ENCODE measurements around the gene LCE1B.

LCE1B gene, protein sequence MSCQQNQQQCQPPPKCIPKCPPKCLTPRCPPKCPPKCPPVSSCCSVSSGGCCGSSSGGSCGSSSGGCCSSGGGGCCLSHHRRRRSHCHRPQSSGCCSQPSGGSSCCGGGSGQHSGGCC

DNA sequence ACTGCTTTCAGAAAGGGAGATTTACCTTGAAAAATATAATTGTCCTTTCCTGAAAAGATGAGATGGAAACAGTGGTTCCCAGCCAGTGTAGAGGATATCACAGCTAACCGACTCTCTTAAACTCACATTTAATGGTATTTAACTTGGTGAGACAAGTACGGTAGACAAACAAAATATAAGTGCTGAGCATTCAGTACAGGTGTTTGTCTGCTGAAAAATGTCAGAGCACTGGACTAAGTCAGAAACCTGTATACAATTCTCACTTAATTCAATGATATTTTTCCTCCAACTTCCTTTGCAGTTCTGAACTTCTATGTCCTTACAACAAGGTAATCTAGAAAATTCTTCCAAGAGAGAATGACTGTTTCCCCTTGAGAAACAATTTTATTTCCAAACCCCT is at the start of gene LCE1B:
Gene LCE1B (plus strand): TSS at position 301 of the 400 bp plus-strand sequence. CDS start 476 bp downstream, outside the sequence.
- Histone ChIP-seq H3K4me1 (no peaks in the 10 kb centered on the region), H3K27me3 (no peaks in the 10 kb centered on the region), H3K36me3 (no peaks in the 10 kb centered on the region), H3K4me3 (no peak within 1 kb of the TSS), H3K9ac (no peak within 1 kb of the TSS), H3K4me2 (no peak within 1 kb of the TSS), H4K20me1 (no peaks in the 10 kb centered on the region), H3K9me3 (replicated peaks in 1 of 11) (peaks cover 0 to 6% (median 0%) of the 10 kb centered on the region in 11 experiments; a peak in 1 of 22 replicates), H3K27ac (no peak within 1 kb of the TSS)
- no peak for TF ChIP-seq Cebpa-rat (IDR thresholded peaks at IDR 0.05)

DNA sequence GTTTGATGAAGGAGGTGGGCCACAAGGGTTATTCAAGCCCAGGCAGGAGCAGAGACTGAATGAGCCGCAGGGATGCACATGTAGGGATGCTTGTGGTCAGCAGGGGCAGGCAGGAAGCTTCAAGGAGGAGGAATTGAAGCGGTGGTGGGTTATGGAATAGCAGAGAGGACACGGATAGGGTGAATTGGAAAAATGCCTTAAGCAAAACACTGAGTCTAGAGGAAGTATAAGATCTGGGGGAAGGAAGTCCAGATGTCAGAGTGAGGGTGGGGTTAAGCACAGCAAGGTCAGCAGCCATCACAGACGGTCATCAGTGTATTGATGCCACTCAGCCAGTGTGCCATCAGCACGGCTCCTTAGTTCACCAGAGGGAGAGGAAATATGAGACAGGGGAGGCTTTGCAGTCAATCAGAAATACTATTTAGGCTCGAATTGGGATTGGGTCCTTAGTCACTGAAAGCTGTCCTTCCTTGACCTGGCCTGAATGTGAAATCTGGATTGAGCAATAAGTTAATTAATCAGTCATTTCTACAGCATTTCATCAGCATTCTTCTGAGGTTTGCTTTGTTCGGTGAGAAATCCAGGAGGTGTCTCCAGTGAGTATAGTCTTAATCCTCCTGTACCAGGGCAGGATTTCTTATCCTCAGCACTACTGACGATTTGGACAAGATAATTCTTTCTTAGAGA is 42.8 kb upstream of the LCE1B start:
- Histone ChIP-seq H3K9ac (no peak overlapping the region), H3K27ac (no peak overlapping the region), H4K20me1 (no peaks in the 10 kb centered on the region), H3K9me3 (replicated peaks in 1 of 11) (peaks cover 0 to 17% (median 5%) of the 10 kb centered on the region in 11 experiments; a peak in 10 of 22 replicates), H3K36me3 (no peaks in the 10 kb centered on the region), H3K4me3 (no peak overlapping the region), H3K4me2 (peak overlapping the region in 1 of 11 experiments; percentile 41; a peak in 1 of 22 replicates), H3K27me3 (no peaks in the 10 kb centered on the region), H3K4me1 (peaks cover 0 to 8% (median 0%) of the 10 kb centered on the region in 10 experiments; a peak in 2 of 20 replicates)
- TF ChIP-seq Cebpa-rat (IDR thresholded peaks at IDR 0.05): no peak

DNA sequence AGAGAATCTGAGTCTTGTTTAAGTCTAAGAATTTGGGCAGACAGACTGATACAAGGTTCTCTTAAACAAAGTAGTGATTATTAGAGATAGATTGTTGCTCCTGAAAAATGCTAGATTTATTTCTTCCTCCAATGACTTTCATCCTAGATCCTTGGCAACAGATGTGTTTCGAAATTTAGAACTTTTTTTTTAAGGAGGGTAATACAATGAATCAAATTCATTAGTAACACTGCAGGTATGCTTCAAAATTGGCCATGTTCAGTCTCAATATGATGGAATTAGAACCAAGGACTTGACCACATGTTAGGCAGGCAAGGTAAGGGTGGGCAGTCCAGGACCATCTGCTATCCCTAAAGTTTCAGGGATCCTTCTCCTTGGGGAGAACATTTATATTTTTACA is 41.4 kb upstream of the LCE1B start:
- Histone ChIP-seq H3K9me3 (replicated peaks in 1 of 11) (peaks cover 0 to 17% (median 5%) of the 10 kb centered on the region in 11 experiments; a peak in 10 of 22 replicates), H3K4me1 (peaks cover 0 to 8% (median 0%) of the 10 kb centered on the region in 10 experiments; a peak in 2 of 20 replicates), H4K20me1 (no peaks in the 10 kb centered on the region), H3K4me3 (no peak overlapping the region), H3K9ac (no peak overlapping the region), H3K36me3 (no peaks in the 10 kb centered on the region), H3K27ac (no peak overlapping the region), H3K27me3 (no peaks in the 10 kb centered on the region), H3K4me2 (no peak overlapping the region)
- TF ChIP-seq Cebpa-rat (IDR thresholded peaks at IDR 0.05): no peak

DNA sequence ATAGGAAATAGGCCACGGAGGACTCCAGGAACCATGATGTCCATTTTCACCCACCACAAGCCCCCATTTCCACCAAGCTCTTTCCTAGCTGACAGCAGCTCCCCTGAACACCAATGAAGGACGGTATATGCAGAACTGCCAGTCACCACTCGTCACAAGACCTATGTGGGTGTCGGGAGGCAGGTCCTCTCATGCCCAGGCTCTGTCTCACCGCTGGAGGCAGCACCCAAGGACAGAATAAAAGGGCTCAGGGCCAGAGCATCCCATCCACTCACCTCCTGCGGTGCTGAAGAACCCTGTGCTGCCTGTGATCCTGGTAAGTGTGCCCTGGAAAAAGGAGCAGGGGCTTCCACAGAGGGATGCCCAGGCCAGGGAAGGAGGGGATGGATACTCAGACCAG is 36.9 kb upstream of the LCE1B start, which contains the start of gene LCE1F:
Gene LCE1F (plus strand): TSS at position 266 of the 400 bp plus-strand sequence. CDS start 1,232 bp downstream, outside the sequence.
- peaks cover 0 to 17% (median 5%) of the 10 kb centered on the region in 11 experiments; a peak in 10 of 22 replicates for H3K9me3 ChIP-seq (replicated peaks in 1 of 11)
- no peak within 1 kb of the TSS for H3K9ac ChIP-seq
- no peaks in the 10 kb centered on the region for H4K20me1 ChIP-seq
- H3K4me1 ChIP-seq: no peaks in the 10 kb centered on the region
- H3K27me3 ChIP-seq: no peaks in the 10 kb centered on the region
- no peak within 1 kb of the TSS for H3K4me2 ChIP-seq
- H3K4me3 ChIP-seq: no peak within 1 kb of the TSS
- H3K27ac ChIP-seq: no peak within 1 kb of the TSS
- no peaks in the 10 kb centered on the region for H3K36me3 ChIP-seq
- TF ChIP-seq Cebpa-rat (IDR thresholded peaks at IDR 0.05): no peak

DNA sequence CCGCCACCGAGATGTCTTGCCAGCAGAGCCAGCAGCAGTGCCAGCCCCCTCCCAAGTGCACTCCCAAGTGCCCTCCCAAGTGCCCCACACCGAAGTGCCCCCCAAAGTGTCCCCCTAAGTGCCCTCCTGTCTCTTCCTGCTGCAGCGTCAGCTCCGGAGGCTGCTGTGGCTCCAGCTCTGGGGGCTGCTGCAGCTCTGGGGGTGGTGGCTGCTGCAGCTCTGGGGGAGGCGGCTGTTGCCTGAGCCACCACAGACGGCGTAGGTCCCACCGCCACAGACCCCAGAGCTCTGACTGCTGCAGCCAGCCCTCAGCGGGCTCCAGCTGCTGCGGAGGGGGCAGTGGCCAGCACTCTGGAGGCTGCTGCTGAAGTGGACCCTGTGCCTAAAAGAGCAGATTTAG is 35.4 kb upstream of the LCE1B start:
- Histone ChIP-seq H3K9ac (no peak overlapping the region), H3K27me3 (no peaks in the 10 kb centered on the region), H3K4me1 (no peaks in the 10 kb centered on the region), H3K4me2 (no peak overlapping the region), H4K20me1 (no peaks in the 10 kb centered on the region), H3K4me3 (no peak overlapping the region), H3K27ac (no peak overlapping the region), H3K36me3 (no peaks in the 10 kb centered on the region), H3K9me3 (replicated peaks in 1 of 11) (peaks cover 0 to 6% (median 3%) of the 10 kb centered on the region in 11 experiments; a peak in 10 of 22 replicates)
- TF ChIP-seq Cebpa-rat (IDR thresholded peaks at IDR 0.05): no peak

DNA sequence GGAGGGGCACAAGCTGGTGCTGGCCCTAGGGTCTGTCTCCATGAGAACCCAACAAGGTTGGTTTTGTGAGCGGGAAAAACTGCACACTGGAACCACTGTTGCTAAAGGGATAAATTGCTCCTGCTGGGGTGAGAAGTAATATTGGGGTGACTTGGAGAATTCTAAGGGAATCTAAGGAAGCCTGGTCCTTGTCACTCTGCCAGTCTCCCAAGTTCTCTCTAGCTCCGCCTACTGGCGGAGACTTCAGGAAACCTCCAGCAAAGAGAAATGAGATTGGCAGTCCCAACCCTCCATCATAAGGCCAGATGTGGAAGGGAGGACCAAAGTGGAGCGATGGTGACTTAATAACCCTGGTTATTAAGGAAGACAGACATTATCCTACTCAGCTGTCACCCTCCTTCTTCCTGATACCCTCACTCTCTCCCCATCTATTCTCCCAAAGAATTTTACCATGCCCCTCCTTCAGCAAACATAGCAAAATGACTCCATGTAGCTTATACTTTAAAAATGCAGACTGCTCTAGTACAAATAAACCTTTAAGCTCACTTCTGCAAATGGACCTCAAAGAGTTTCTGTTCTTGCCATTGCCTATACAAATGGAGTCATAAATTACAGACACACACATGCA is 34.1 kb upstream of the LCE1B start:
- Histone ChIP-seq H3K4me1 (no peaks in the 10 kb centered on the region), H4K20me1 (no peaks in the 10 kb centered on the region), H3K36me3 (no peaks in the 10 kb centered on the region), H3K4me3 (no peak overlapping the region), H3K4me2 (no peak overlapping the region), H3K27ac (no peak overlapping the region), H3K9me3 (replicated peaks in 1 of 11) (no peaks in the 10 kb centered on the region; a peak in 1 of 22 replicates), H3K27me3 (no peaks in the 10 kb centered on the region), H3K9ac (no peak overlapping the region)
- TF ChIP-seq Cebpa-rat (IDR thresholded peaks at IDR 0.05): no peak

DNA sequence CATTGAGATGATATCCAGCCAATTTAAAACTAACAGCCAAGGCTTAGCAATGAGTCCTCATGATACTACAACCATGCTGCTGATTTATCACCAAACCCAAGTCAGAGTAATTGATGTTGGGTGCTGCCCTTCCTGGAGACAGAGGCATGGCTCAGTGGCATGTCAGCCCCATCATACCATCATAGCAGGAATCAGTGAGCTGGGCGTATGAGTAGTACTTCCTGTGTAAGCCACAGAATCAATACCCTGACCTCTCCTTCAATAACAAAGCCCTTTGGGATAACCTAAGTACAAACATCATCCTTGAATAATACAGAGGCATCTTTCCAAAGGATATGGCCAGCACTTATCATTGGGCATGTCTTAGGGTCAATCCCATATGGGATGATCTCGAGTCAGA is 28.7 kb upstream of the LCE1B start:
- Histone ChIP-seq H3K4me2 (no peak overlapping the region; a peak in 1 of 22 replicates), H3K9ac (no peak overlapping the region), H3K27me3 (no peaks in the 10 kb centered on the region), H3K4me3 (no peak overlapping the region), H3K36me3 (no peaks in the 10 kb centered on the region), H4K20me1 (no peaks in the 10 kb centered on the region), H3K27ac (no peak overlapping the region), H3K4me1 (peaks cover 0 to 12% (median 5%) of the 10 kb centered on the region in 10 experiments; a peak in 7 of 20 replicates), H3K9me3 (replicated peaks in 1 of 11) (no peaks in the 10 kb centered on the region)
- TF ChIP-seq Cebpa-rat (IDR thresholded peaks at IDR 0.05): no peak

DNA sequence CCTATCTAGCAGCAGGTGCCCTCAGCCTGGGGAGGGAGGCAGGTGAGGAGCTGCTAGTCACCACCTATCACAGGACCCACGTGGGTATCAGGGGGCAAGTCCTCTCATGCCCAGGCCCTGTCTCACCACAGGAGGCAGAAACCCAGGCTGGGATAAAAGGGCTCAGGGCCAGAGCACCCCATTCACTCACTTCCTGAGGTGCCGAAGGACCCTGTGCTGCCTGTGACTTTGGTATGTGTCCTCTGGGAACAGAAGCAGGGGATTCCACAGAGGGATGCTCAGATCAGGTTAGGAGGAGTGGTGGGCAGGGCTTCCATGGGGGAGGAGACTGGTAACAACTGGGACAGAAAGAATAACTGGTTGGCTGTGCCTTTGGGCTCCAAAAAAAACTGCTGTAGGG is 25.7 kb upstream of the LCE1B start, which contains the start of gene LCE1E:
Gene LCE1E (plus strand): TSS at position 181 of the 400 bp plus-strand sequence. CDS start 1,043 bp downstream, outside the sequence.
- Histone ChIP-seq H3K36me3 (no peaks in the 10 kb centered on the region), H3K27me3 (no peaks in the 10 kb centered on the region)

DNA sequence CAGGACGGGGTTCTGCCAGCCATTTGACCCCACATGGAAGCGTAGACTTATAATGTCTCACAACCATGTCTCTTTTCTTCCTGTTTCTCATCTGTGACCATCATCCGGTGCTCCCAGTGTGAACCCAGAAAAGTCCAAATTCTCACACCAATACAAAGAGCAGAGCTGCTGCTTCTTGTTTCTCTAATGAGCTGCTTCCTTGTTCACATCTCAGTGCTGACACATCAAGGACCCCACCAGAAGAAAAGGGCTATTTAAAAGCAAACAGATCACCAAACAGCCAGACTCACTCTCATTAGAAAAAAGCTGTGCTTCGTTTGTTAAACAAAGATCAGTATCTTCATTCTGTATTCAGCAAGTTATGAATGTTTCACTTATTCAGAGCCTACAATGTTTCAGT is 16.1 kb upstream of the LCE1B start:
- no peak overlapping the region for H3K4me2 ChIP-seq
- H3K4me3 ChIP-seq: no peak overlapping the region
- peaks cover 0 to 9% (median 0%) of the 10 kb centered on the region in 10 experiments; a peak in 1 of 20 replicates for H3K4me1 ChIP-seq
- H3K27me3 ChIP-seq: no peaks in the 10 kb centered on the region
- H3K27ac ChIP-seq: no peak overlapping the region
- H3K9me3 ChIP-seq (replicated peaks in 1 of 11): no peaks in the 10 kb centered on the region
- H3K36me3 ChIP-seq: no peaks in the 10 kb centered on the region
- no peak overlapping the region for H3K9ac ChIP-seq
- no peak for TF ChIP-seq Cebpa-rat (IDR thresholded peaks at IDR 0.05)
- no peaks in the 10 kb centered on the region for H4K20me1 ChIP-seq

More for the DNA sequence above, 25.7 kb upstream of the LCE1B start, which contains the start of gene LCE1E:
- no peak for TF ChIP-seq Cebpa-rat (IDR thresholded peaks at IDR 0.05)
- peaks cover 0 to 12% (median 5%) of the 10 kb centered on the region in 10 experiments; a peak in 7 of 20 replicates for H3K4me1 ChIP-seq
- no peaks in the 10 kb centered on the region for H4K20me1 ChIP-seq
- H3K9me3 ChIP-seq (replicated peaks in 1 of 11): no peaks in the 10 kb centered on the region
- H3K4me3 ChIP-seq: no peak within 1 kb of the TSS
- no peak within 1 kb of the TSS for H3K9ac ChIP-seq
- peak within 1 kb of the TSS in 4 of 11 experiments; percentile 28 to 47 (median 37); a peak in 3 of 22 replicates for H3K4me2 ChIP-seq
- no peak within 1 kb of the TSS for H3K27ac ChIP-seq

Data from BLaER1 treated with 17β-estradiol and CSF1 and Interleukin-3, amounts not matched to agents 10 nM and 100 nM (cell line).